Measurements from ENCODE around the gene GPSM3. TPM values are rescaled to one million over a fixed set of nuclear protein-coding genes. Genes with fewer than 3 reads are reported as not detected.

The GPSM3 gene
- total and polyA plus RNA-seq, 4 donors, result 2.3 to 8.0 (median 6.3) TPM

DNA sequence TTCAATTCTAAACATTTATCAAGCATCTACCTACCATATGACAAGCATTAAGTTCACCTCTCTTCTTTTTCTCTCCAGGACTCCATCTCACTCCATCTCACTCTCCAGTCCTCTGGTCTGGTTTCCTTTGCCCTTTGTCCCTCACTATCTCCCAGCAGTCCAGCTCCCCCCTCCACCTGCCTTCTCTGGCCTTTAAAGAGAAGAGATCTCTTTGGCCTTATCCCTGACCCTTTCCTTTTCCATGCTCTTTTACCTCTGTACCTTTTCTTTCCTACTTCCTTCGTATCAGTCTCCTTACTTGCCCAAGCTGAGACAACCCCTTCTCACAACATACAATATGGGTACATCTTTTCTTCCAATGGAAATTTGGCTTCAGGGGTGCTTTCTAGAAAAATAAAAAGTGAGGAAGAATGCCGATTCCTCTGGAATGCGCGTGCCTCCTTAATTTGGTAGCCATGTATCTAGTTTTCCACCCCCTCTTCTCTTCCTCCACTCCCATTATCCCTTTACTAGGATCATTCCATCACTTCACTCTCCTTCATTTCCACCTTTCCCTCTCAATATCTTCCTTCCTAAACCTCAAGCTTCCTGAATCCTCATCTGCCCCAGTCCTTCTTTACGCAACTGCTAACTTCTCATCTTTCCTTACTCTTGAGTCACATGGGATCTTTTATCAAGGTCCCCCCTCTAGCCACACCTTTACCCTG is 15.8 kb downstream of the GPSM3 start:
- Histone ChIP-seq H3K27me3 (ENCODE audit: control insufficient read depth in 4 of 4, insufficient read depth in 4 of 4, low read length in 3 of 4) (no peaks in the 10 kb centered on the region), H3K9ac (ENCODE audit: low read depth in 1 of 2, low read length in 2 of 2) (peak overlapping the region; percentile 30 to 81), H3K4me1 (ENCODE audit: control insufficient read depth in 4 of 4, insufficient read depth in 4 of 4, low read length in 3 of 4) (peaks cover 0 to 50% (median 42%) of the 10 kb centered on the region in 4 donors), H3K9me3 (ENCODE audit: control insufficient read depth in 4 of 4, low read length in 3 of 4) (no peaks in the 10 kb centered on the region), H3K36me3 (ENCODE audit: control insufficient read depth in 4 of 4, insufficient read depth in 3 of 4, low read depth in 1 of 4, low read length in 3 of 4) (peaks cover 0 to 10% (median 5%) of the 10 kb centered on the region in 4 donors), H3K27ac (ENCODE audit: low read depth in 1 of 2, low read length in 2 of 2) (peak overlapping the region; percentile 95 to 96), H3K4me3 (ENCODE audit: low read depth in 1 of 3, low read length in 3 of 3) (peak overlapping the region; percentile 73 to 96 (median 84))
- no peak for DNase-seq (ENCODE audit: low spot score)
- TF ChIP-seq JUND (IDR thresholded peaks at IDR 0.05), result no peak
- TF ChIP-seq HNF4A (conservative IDR thresholded peaks at IDR 0.05), result peak; percentile 28 to 49
- WGBS, result 25% methylated on average over 5 of the region's 5 CpGs

DNA sequence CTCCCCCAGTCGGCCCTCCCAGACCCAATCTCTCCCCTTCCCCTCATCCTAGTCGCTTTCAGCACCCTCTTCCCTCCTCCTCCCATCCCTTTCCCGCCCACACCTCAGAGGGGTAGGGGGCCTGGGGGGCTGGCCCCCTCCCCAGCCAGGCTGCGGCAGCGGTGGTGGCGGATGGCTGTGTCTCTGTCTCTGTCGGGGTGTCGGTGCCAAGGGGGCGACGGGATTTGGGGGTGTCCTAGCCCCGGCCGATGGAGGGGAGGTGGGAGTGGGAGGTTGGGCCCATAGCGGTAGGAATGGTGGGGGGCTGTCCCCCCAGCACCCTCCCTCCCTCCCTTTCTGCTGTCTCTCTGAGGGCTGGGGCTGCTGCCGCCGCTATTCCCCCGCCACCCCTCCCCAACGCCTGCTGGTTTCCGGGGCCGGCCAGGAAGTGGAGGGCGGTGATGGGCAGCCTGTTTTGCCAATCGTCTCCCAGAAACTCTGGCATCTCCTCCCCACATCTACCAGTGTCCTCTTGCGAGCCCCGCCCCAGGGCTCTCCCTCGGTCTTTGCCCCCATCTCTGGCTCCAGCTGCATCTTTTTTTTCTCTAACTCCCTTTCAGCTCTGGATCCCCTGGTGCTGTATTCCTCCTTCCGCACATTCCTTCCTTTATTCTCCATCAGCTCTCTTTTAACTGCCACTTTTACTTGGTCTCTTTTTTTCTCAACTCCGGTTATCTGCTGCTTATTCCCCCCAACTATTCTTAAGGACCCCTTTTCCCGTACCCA is 16.6 kb downstream of the GPSM3 start, which contains the start of gene AGPAT1:
AGPAT1 (minus strand) TSS at position 374 of the 765 bp plus-strand sequence. CDS start 4,588 bp downstream, outside the sequence.
- peaks cover 0 to 50% (median 42%) of the 10 kb centered on the region in 4 donors for H3K4me1 ChIP-seq (ENCODE audit: control insufficient read depth in 4 of 4, insufficient read depth in 4 of 4, low read length in 3 of 4)
- no peaks in the 10 kb centered on the region for H3K9me3 ChIP-seq (ENCODE audit: control insufficient read depth in 4 of 4, low read length in 3 of 4)
- peak within 1 kb of the TSS; percentile 95 to 96 for H3K27ac ChIP-seq (ENCODE audit: low read depth in 1 of 2, low read length in 2 of 2)
- peak; percentile 99 for DNase-seq (ENCODE audit: low spot score)
- under 1% methylated on average over 27 of the region's 27 CpGs for WGBS
- H3K27me3 ChIP-seq (ENCODE audit: control insufficient read depth in 4 of 4, insufficient read depth in 4 of 4, low read length in 3 of 4), result no peaks in the 10 kb centered on the region
- TF ChIP-seq EGR1 (IDR thresholded peaks at IDR 0.05; ENCODE audit: low read depth in 2 of 2) (no peak), FOXA1 (IDR thresholded peaks at IDR 0.05) (peak; percentile 24), RXRA (IDR thresholded peaks at IDR 0.05) (peak; percentile 56 to 66), GABPA (IDR thresholded peaks at IDR 0.05 in 1 of 2, conservative IDR thresholded peaks at IDR 0.05 in 1 of 2) (peak; percentile 91 to 96), RAD21 (IDR thresholded peaks at IDR 0.05) (peak in 1 of 2 donors; percentile 36), NR2F2 (IDR thresholded peaks at IDR 0.05) (no peak), HNF4A (conservative IDR thresholded peaks at IDR 0.05) (peak; percentile 68 to 70), TAF1 (conservative IDR thresholded peaks at IDR 0.05) (no peak), HNF4G (IDR thresholded peaks at IDR 0.05) (no peak), FOXA2 (IDR thresholded peaks at IDR 0.05) (peak; percentile 35), JUND (IDR thresholded peaks at IDR 0.05) (peak in 1 of 2 donors; percentile 31), YY1 (IDR thresholded peaks at IDR 0.05) (peak; percentile 67), SP1 (IDR thresholded peaks at IDR 0.05) (peak; percentile 78)
- TF ChIP-seq, protein P1, sequence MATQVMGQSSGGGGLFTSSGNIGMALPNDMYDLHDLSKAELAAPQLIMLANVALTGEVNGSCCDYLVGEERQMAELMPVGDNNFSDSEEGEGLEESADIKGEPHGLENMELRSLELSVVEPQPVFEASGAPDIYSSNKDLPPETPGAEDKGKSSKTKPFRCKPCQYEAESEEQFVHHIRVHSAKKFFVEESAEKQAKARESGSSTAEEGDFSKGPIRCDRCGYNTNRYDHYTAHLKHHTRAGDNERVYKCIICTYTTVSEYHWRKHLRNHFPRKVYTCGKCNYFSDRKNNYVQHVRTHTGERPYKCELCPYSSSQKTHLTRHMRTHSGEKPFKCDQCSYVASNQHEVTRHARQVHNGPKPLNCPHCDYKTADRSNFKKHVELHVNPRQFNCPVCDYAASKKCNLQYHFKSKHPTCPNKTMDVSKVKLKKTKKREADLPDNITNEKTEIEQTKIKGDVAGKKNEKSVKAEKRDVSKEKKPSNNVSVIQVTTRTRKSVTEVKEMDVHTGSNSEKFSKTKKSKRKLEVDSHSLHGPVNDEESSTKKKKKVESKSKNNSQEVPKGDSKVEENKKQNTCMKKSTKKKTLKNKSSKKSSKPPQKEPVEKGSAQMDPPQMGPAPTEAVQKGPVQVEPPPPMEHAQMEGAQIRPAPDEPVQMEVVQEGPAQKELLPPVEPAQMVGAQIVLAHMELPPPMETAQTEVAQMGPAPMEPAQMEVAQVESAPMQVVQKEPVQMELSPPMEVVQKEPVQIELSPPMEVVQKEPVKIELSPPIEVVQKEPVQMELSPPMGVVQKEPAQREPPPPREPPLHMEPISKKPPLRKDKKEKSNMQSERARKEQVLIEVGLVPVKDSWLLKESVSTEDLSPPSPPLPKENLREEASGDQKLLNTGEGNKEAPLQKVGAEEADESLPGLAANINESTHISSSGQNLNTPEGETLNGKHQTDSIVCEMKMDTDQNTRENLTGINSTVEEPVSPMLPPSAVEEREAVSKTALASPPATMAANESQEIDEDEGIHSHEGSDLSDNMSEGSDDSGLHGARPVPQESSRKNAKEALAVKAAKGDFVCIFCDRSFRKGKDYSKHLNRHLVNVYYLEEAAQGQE (IDR thresholded peaks at IDR 0.05), result peak; percentile 85
- TF ChIP-seq, protein P2, sequence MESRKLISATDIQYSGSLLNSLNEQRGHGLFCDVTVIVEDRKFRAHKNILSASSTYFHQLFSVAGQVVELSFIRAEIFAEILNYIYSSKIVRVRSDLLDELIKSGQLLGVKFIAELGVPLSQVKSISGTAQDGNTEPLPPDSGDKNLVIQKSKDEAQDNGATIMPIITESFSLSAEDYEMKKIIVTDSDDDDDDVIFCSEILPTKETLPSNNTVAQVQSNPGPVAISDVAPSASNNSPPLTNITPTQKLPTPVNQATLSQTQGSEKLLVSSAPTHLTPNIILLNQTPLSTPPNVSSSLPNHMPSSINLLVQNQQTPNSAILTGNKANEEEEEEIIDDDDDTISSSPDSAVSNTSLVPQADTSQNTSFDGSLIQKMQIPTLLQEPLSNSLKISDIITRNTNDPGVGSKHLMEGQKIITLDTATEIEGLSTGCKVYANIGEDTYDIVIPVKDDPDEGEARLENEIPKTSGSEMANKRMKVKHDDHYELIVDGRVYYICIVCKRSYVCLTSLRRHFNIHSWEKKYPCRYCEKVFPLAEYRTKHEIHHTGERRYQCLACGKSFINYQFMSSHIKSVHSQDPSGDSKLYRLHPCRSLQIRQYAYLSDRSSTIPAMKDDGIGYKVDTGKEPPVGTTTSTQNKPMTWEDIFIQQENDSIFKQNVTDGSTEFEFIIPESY (IDR thresholded peaks at IDR 0.05), result peak; percentile 6
- TF ChIP-seq, protein P3, sequence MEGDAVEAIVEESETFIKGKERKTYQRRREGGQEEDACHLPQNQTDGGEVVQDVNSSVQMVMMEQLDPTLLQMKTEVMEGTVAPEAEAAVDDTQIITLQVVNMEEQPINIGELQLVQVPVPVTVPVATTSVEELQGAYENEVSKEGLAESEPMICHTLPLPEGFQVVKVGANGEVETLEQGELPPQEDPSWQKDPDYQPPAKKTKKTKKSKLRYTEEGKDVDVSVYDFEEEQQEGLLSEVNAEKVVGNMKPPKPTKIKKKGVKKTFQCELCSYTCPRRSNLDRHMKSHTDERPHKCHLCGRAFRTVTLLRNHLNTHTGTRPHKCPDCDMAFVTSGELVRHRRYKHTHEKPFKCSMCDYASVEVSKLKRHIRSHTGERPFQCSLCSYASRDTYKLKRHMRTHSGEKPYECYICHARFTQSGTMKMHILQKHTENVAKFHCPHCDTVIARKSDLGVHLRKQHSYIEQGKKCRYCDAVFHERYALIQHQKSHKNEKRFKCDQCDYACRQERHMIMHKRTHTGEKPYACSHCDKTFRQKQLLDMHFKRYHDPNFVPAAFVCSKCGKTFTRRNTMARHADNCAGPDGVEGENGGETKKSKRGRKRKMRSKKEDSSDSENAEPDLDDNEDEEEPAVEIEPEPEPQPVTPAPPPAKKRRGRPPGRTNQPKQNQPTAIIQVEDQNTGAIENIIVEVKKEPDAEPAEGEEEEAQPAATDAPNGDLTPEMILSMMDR (IDR thresholded peaks at IDR 0.05; ENCODE audit: low read depth, low read length, missing input control), result no peak
- TF ChIP-seq, protein P4, sequence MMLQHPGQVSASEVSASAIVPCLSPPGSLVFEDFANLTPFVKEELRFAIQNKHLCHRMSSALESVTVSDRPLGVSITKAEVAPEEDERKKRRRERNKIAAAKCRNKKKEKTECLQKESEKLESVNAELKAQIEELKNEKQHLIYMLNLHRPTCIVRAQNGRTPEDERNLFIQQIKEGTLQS (IDR thresholded peaks at IDR 0.05), result no peak
- TF ChIP-seq, protein P5, sequence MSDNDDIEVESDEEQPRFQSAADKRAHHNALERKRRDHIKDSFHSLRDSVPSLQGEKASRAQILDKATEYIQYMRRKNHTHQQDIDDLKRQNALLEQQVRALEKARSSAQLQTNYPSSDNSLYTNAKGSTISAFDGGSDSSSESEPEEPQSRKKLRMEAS (IDR thresholded peaks at IDR 0.05), result no peak
- H3K36me3 ChIP-seq (ENCODE audit: control insufficient read depth in 4 of 4, insufficient read depth in 3 of 4, low read depth in 1 of 4, low read length in 3 of 4), result peaks cover 0 to 9% (median 2%) of the 10 kb centered on the region in 4 donors
- peak within 1 kb of the TSS; percentile 84 to 96 (median 86) for H3K4me3 ChIP-seq (ENCODE audit: low read depth in 1 of 3, low read length in 3 of 3)
- H3K9ac ChIP-seq (ENCODE audit: low read depth in 1 of 2, low read length in 2 of 2), result peak within 1 kb of the TSS; percentile 86 to 97

Measured in liver (tissue), 9 donors.